ENCODE data around the gene TIMM23. TPM values are rescaled to one million over a fixed set of nuclear protein-coding genes. Genes with fewer than 3 reads are reported as not detected.

Gene TIMM23
- total RNA-seq, 1 experiment from 2014 or later = 70.1 TPM

DNA sequence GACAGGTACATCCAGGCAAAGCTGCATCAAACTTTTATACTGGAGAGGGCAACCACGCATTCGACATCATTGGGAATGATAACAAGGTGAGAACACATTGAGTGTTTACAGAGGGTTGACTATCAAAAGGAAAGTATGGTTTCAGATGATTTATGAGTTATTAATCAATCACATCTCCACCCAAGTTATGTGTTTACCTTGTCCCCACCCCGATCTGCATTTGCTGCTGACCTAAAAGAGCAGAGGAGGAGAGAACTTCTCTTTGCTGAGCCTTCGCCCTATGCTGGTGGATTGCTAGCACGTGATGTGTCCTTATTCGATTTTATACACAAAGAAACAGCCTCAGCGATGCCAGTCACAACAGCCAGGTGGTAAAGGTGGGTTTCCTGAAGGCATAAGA lies 74.0 kb downstream of the TIMM23 start, which contains the start of gene MSMB:
MSMB (minus strand) TSS at position 9 of the 400 bp plus-strand sequence. CDS start 32 bp downstream, outside the sequence.
- H3K36me3 ChIP-seq (ENCODE audit: control insufficient read depth in 1 of 2, insufficient read depth in 2 of 2, low read length in 2 of 2) = no peaks in the 10 kb centered on the region
- BruUV-seq (replicated peaks) = no TSS peak
- H3K27ac ChIP-seq (ENCODE audit: low read depth, low read length) = no peak within 1 kb of the TSS
- no peaks in the 10 kb centered on the region for H3K9me3 ChIP-seq (ENCODE audit: control insufficient read depth in 1 of 2, insufficient read depth in 1 of 2, low read depth in 1 of 2, low read length in 2 of 2)
- ChIA-PET POLR2A (no interaction called here), CTCF (no interaction called here), RAD21 (ENCODE audit: low non-redundant PET in 1 of 2, low total read pairs in 2 of 2, uncharacterized antibody in 2 of 2, unreplicated experiment in 2 of 2) (no interaction called here)
- H3K79me2 ChIP-seq (ENCODE audit: insufficient read depth, low read length) = no peaks in the 10 kb centered on the region
- DNase-seq (ENCODE audit: low read depth, low spot score) (no peak), ATAC-seq (no peak)
- H3K27me3 ChIP-seq (ENCODE audit: insufficient read depth, low read length) = peaks cover 3% of the 10 kb centered on the region; the same call in 1 of the 2 replicates
- no peak within 1 kb of the TSS for H3K9ac ChIP-seq (ENCODE audit: low read length)
- 0 out of 4 replicates have a peak, but pooled peaks cover 0 to 2% of the 10 kb centered on the region in 2 experiments for H3K4me1 ChIP-seq (ENCODE audit: control insufficient read depth in 1 of 2, insufficient read depth in 2 of 2, low read length in 2 of 2)
- no peak within 1 kb of the TSS for H2AFZ ChIP-seq (ENCODE audit: low read depth, low read length, poor library complexity, severe bottlenecking)
- no peaks in the 10 kb centered on the region for H3K9me2 ChIP-seq (ENCODE audit: insufficient read depth)
- no peak within 1 kb of the TSS for H3K4me2 ChIP-seq (ENCODE audit: low read length)
- H4K20me1 ChIP-seq (ENCODE audit: insufficient read depth) = no peaks in the 10 kb centered on the region
- H3K4me3 ChIP-seq (replicated peaks in 1 of 2; ENCODE audit: low read depth in 1 of 2, low read length in 2 of 2) = no peak within 1 kb of the TSS
- intact Hi-C loops (cut with micrococcal nuclease) = no loop called here
- no peak for TF ChIP-seq RAD21 (IDR thresholded peaks at IDR 0.05; ENCODE audit: low read depth)
- no peak for TF ChIP-seq EZH2 (IDR thresholded peaks at IDR 0.05)
- no peak for TF ChIP-seq EZH2phosphoT487 (IDR thresholded peaks at IDR 0.05; ENCODE audit: borderline replicate concordance)
- no peak for TF ChIP-seq SIN3A (IDR thresholded peaks at IDR 0.05; ENCODE audit: low read depth)
- no peak for TF ChIP-seq POLR2A (IDR thresholded peaks at IDR 0.05; ENCODE audit: borderline replicate concordance, extremely low read depth, insufficient read depth, insufficient read length)
- TF ChIP-seq, protein P1, sequence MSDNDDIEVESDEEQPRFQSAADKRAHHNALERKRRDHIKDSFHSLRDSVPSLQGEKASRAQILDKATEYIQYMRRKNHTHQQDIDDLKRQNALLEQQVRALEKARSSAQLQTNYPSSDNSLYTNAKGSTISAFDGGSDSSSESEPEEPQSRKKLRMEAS (IDR thresholded peaks at IDR 0.05) = no peak
- TF ChIP-seq FOSL1 (IDR thresholded peaks at IDR 0.05; ENCODE audit: low read depth) = no peak
- TF ChIP-seq SP1 (IDR thresholded peaks at IDR 0.05; ENCODE audit: low read depth) = no peak
- TF ChIP-seq JUND (IDR thresholded peaks at IDR 0.05) = no peak
- TF ChIP-seq ZFX (IDR thresholded peaks at IDR 0.05) = no peak
- no peak for TF ChIP-seq POLR2AphosphoS5 (IDR thresholded peaks at IDR 0.05; ENCODE audit: low read depth, low read length)
- TF ChIP-seq, protein P2, sequence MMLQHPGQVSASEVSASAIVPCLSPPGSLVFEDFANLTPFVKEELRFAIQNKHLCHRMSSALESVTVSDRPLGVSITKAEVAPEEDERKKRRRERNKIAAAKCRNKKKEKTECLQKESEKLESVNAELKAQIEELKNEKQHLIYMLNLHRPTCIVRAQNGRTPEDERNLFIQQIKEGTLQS (IDR thresholded peaks at IDR 0.05) = no peak
- TF ChIP-seq TCF7L2 (IDR thresholded peaks at IDR 0.05; ENCODE audit: borderline replicate concordance, extremely low read depth, insufficient read depth, insufficient read length) = no peak
- no peak for TF ChIP-seq CEBPB (IDR thresholded peaks at IDR 0.05; ENCODE audit: low read depth)
- TF ChIP-seq, protein P3, sequence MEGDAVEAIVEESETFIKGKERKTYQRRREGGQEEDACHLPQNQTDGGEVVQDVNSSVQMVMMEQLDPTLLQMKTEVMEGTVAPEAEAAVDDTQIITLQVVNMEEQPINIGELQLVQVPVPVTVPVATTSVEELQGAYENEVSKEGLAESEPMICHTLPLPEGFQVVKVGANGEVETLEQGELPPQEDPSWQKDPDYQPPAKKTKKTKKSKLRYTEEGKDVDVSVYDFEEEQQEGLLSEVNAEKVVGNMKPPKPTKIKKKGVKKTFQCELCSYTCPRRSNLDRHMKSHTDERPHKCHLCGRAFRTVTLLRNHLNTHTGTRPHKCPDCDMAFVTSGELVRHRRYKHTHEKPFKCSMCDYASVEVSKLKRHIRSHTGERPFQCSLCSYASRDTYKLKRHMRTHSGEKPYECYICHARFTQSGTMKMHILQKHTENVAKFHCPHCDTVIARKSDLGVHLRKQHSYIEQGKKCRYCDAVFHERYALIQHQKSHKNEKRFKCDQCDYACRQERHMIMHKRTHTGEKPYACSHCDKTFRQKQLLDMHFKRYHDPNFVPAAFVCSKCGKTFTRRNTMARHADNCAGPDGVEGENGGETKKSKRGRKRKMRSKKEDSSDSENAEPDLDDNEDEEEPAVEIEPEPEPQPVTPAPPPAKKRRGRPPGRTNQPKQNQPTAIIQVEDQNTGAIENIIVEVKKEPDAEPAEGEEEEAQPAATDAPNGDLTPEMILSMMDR (IDR thresholded peaks at IDR 0.05 in 2 of 3, conservative IDR thresholded peaks at IDR 0.05 in 1 of 3; ENCODE audit: borderline replicate concordance in 1 of 3, insufficient read depth in 1 of 3, low read depth in 2 of 3, low read length in 2 of 3) = no peak
- TF ChIP-seq ZBTB33 (IDR thresholded peaks at IDR 0.05; ENCODE audit: extremely low read depth, insufficient replicate concordance, low read length) = no peak
